Measurements from ENCODE around the gene KIF22. TPM values are rescaled to one million over a fixed set of nuclear protein-coding genes. Genes with fewer than 3 reads are reported as not detected.

KIF22 gene
- total RNA-seq, 4 donors from 2014 or later = 31.9 to 157 (median 72.8) TPM

GRCh38 chr16:29804455-29805231 lies 14.1 kb downstream of the KIF22 start:
- H3K27ac ChIP-seq = peak overlapping the region; percentile 93 to 99 (median 98)
- H3K4me3 ChIP-seq = peak overlapping the region; percentile 76 to 84 (median 78)
- H3K36me3 ChIP-seq = peaks cover 0 to 27% (median 0%) of the 10 kb centered on the region in 3 donors
- H3K4me1 ChIP-seq = peaks cover 4 to 27% (median 19%) of the 10 kb centered on the region in 4 donors
- peak in 2 of 3 donors; percentile 29 to 61 for DNase-seq
- no peaks in the 10 kb centered on the region for H3K27me3 ChIP-seq
- TF ChIP-seq POLR2A (IDR thresholded peaks at IDR 0.05) = no peak
- TF ChIP-seq CTCF (IDR thresholded peaks at IDR 0.05) = no peak
- no peaks in the 10 kb centered on the region for H3K9me3 ChIP-seq

GRCh38 chr16:29805232-29806098 lies 14.9 kb downstream of the KIF22 start:
- Histone ChIP-seq H3K27me3 (no peaks in the 10 kb centered on the region), H3K4me3 (peak overlapping the region; percentile 76 to 84 (median 78)), H3K27ac (peak overlapping the region; percentile 93 to 99 (median 98)), H3K36me3 (peaks cover 0 to 25% (median 0%) of the 10 kb centered on the region in 3 donors), H3K4me1 (peaks cover 4 to 35% (median 21%) of the 10 kb centered on the region in 4 donors), H3K9me3 (no peaks in the 10 kb centered on the region)
- TF ChIP-seq CTCF (IDR thresholded peaks at IDR 0.05) (peak in 4 of 6 experiments; percentile 1 to 20 (median 17)), POLR2A (IDR thresholded peaks at IDR 0.05) (peak; percentile 83 to 90)
- peak; percentile 98 to 99 (median 98) for DNase-seq

- Histone ChIP-seq H3K27me3 (no peaks in the 10 kb centered on the region), H3K4me1 (peaks cover 4 to 41% (median 27%) of the 10 kb centered on the region in 4 donors), H3K27ac (peak within 1 kb of the TSS; percentile 93 to 99 (median 98)), H3K4me3 (peak within 1 kb of the TSS; percentile 76 to 84 (median 78)), H3K9me3 (no peaks in the 10 kb centered on the region), H3K36me3 (peaks cover 0 to 18% (median 0%) of the 10 kb centered on the region in 3 donors)
- DNase-seq = peak in 2 of 3 donors; percentile 74 to 86
- TF ChIP-seq POLR2A (IDR thresholded peaks at IDR 0.05) = no peak
- TF ChIP-seq CTCF (IDR thresholded peaks at IDR 0.05) = no peak
Measured at GRCh38 chr16:29806099-29806579, 15.6 kb downstream of the KIF22 start, which contains the start of gene MAZ. Gene MAZ, plus strand, starts transcription at chr16:29806529. Its CDS starts 173 bp downstream, at chr16:29806702.

GRCh38 chr16:29806641-29807425 lies 16.3 kb downstream of the KIF22 start:
- H3K4me3 ChIP-seq = peak overlapping the region; percentile 55 to 79 (median 70)
- TF ChIP-seq POLR2A (IDR thresholded peaks at IDR 0.05) = no peak
- no peak for TF ChIP-seq CTCF (IDR thresholded peaks at IDR 0.05)
- H3K36me3 ChIP-seq = peaks cover 0 to 15% (median 0%) of the 10 kb centered on the region in 3 donors
- H3K27me3 ChIP-seq = no peaks in the 10 kb centered on the region
- H3K9me3 ChIP-seq = no peaks in the 10 kb centered on the region
- H3K27ac ChIP-seq = peak overlapping the region; percentile 85 to 98 (median 90)
- peak; percentile 63 to 76 (median 73) for DNase-seq
- peaks cover 4 to 47% (median 29%) of the 10 kb centered on the region in 4 donors for H3K4me1 ChIP-seq

All from Peyer's patch (tissue), 4 donors.